Activated T-cell treated with anti-CD3 and anti-CD28 coated beads, Interleukin-2, amount 50 U/mL, for 48 hours (primary cell): ENCODE results near the gene C2orf68.
"Not testable (repeated sequence)": the region's sequence is repeated elsewhere in the genome, so short reads cannot be mapped to it uniquely, and the experiment has no call there.

Experiments
- DNase-seq, 2 experiments: peaks; one replicate each; pipeline ENCODE4 v3.0.0-alpha.2; 2020

C2orf68 gene

DNA sequence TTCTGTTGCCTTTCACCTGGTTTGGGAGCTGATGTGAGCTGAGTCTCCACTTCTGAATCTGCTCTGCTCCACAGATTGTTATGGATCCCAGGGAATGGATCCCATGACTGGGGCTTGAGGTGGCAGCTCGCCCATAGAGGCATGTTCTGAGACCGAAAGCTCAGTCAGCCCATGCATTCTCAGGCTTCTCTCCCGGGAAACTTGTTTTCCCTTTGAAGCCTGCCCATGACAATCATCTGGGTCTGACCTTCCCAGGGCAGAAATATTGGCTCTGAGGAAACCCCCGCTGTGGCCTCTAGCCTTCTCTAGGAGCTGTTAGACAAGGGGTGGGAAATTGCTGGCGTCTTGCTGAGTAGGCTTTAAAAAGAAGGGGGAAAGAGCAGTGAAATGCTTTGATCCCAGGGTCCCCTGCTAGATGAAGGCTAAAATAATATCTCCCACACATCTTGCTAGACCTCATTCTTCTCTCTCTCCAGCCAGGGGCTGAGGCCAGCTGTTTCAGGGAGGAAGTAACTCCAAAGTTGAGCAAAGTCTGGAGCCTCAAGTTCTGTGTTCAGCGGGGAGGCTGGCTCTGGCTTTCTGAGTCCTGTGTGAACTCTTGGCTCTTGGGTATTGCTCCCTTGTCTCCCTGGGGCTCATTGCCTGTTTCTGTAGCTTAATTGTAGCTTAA lies 32.5 kb downstream of the C2orf68 start:
- DNase-seq: no peak

DNA sequence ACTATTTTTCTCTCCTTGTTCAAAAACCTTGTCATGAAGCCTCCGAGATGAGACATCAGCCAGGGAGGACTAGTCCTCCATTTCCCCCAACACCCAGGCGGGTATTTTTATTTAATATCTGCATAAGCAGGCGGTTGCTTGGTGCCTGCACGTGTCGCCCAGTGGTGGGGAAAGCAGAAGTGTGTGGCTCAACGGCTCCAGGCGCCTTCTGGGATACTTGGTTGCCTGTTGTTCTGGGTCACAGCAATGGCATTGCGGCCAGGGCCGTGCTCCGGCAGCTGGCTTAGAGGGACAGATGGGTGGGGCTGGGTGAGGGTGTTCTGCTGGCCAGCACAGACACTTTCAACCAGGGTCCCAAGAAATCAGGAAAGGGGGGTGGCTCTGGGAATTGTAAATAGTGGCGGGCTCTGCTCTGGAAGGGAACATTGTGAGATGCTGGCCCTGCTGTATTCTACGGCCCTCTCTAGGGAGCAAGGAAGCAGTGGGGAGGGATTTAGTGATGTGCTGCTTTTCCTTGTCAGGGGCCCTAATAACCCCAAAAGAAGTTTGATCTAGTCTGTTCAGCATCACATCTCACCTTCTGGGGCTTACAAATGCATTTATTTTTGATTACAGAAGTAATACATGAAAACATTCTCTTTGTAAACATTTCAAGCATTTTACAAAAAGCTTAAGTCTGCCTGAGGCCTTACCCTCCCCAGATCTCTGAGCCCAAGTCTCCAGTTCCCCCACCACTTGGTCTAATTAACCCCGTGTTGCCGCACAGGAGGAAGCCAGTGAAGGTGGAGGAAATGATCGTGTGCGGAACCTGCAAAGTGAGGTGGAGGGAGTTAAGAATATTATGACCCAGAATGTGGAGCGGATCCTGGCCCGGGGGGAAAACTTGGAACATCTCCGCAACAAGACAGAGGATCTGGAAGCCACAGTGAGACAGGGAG lies 33.4 kb downstream of the C2orf68 start:
- DNase-seq: peak; percentile 40 to 48

DNA sequence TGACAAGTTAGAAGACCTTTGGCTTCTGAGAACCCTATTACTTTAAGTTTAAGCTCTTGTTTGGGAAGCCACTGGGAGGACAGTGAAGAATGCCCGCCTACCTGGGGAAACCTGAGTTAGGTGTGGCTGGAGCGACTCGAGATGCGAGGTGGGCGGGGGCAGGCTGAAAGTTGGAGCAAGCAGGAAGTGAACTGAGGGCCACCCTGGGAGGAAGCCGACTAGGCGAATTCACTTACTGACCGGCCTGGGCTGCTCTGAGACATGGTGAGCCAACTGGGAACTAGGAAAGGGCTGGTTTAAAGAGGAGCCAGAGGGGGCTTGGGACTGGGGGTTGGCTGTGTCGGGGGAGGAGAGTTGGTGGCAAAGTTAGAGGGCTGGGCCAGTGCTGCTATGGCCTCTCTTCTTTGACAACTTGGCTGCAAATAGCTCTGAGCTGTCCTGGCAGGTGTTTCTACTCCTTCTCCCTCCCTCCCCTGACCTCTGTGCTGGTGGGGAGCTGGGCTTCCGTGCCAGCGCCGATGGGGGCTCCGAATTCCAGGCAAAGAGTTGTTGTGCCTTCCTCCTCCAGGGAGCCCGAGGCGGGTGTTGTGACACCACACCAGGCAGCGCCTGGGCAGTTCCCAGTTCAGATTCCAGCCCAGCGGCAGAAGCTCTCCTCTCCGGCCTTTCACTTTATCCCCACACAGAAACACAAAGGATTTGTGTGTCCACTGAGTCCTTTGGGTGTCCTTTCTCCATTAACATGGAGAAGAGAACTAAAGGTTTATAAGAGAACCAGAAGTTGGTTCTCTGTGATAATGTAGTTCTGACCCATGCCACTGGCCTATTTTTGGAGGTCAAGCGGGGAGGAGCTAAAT lies 34.3 kb downstream of the C2orf68 start, which contains the start of gene VAMP8:
Gene VAMP8, plus strand, starts transcription at position 201 of the 857 bp plus-strand sequence. Its CDS starts 61 bp downstream, at position 262.
- peak; percentile 73 to 79 for DNase-seq

DNA sequence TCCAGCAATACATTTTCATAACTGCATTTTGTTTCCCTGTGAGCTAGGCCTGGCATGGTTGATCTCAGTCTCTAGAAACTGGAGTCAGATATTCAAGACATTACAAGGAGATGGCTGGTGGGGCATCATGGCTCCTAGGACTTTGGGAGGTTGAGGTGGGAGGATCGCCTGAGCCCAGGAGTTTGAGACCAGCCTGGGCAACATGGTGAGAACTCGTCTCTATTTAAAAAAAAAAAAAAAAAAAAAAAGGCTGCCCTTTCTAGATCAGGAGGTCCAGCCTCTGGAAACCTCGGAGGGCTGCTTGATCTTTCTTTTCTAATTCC lies 34.8 kb downstream of the C2orf68 start:
- DNase-seq: no peak

DNA sequence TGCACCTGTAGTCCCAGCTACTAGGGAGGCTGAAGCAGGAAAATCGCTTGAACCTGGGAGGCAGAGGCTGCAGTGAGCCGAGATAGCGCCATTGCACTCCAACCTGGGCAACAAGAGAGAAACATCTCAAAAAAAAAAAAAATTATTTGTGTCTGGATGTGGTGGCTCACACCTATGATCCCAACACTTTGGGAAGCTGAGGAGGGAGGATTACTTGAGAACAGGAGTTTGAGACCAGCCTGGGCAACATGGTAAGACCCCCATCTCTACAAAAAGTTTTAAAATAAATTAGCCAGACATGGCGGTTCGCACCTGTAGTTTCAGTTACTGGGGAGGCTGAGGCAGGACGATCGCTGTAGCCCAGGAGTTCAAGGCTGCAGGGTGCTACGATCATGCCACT lies 36.1 kb downstream of the C2orf68 start:
- no peak for DNase-seq

DNA sequence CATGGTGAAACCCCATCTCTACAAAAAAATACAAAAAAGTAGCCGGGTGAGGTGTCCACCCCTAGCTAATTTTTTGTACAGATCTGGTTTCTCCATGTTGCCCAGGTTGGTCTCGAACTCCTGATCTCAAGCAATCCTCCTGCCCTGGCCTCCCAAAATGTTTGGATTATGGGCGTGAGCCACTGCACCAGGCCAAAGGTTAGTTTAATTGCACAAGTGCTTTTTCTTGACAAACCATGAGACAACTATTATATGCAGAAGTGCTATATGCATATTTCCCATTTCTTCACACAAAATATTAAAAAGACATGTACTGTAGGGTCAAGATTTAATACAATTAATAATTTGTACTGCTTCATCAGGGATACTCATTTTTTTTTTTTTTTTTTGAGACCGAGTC lies 45.6 kb downstream of the C2orf68 start:
- no peak for DNase-seq

DNA sequence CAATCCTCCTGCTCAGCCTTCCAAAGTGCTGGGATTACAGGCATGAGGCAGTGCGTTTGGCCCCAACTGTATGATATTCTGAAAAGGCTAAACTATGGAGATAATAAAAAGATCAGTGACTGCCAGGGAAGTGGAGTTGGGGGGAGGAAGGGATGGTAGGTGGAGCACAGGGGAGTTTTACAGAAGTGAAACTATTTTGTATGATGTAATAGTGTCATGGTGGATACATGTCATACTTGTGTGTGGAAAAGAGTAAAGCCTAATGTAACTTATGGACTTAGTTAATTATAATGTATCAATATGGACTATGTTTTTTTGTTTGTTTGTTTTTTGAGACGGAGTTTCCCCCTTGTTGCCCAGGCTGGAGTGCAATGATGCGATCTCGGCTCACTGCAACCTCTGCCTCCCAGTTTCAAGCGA lies 47.7 kb downstream of the C2orf68 start:
- no peak for DNase-seq

DNA sequence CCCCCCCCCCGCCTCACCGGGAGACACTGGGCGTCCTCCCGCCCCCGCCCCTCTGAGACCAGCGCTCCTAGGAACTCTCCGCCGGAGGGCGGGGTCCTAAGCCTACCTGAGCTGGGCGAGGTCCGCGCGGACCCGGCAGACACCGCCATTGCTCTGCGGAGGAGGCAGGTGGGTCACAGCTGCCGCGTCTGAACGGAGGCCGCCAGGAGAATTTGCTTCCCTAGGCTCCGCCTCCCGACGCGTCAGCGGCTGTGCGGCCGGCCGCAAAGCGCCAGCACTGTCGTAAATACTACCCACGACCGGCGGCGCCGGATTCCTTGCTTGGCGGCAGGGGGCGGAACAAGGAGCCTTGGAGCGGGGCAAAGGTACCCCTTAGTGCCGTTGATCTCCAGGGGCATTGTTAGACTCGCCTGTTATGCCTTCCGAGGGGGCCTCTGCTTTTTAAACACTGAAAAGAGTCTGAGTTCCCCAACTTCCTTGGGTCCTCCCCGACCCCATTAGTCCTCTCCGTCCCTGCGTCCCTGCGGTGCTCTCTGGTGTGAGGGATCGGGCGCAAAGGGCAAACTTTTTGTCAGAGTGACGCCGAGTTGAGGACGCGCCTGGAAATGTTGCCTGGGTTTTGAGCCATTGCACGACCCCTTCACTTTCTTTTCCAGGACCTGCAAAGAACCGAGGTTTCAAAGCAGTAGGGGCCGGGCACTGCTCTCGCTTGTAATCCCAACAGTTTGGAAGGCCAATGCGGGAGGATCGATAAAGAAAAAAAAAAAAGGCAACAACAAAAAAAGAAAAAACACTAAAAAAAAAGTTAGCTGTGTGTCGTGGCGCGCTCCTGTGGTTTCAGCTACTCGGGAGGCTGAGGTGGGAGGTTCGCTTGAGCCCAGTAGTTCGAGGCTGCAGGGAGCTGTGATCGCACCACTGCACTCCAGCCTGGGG lies 50.3 kb downstream of the C2orf68 start, which contains the start of gene GGCX:
Gene GGCX, minus strand, starts transcription at position 214 of the 933 bp plus-strand sequence. Its CDS starts 65 bp downstream, at position 149.
- DNase-seq: peak; percentile 97 to 98

DNA sequence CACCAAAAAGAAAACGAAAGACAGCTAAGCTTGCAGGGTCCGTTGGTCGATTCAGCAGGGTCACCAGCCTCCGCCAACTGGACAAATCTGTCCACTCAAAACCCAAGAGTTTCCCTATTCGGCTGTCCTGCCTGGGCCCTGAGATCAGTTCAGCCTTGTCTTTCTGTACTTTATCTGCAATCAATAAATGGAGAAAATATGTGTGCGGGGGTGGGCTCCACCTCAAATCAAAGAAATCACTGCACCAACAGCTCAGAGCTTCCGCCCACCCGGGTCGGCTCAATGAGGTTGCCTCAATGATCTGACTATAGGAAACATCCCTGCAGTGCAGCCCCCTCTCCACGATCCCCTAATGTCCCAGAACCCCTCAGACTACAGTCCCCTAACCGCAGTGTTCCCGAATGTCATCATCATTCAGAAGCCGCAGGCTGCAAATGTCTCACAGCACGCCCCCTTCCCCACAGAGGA lies 51.0 kb downstream of the C2orf68 start:
- DNase-seq: no peak

DNA sequence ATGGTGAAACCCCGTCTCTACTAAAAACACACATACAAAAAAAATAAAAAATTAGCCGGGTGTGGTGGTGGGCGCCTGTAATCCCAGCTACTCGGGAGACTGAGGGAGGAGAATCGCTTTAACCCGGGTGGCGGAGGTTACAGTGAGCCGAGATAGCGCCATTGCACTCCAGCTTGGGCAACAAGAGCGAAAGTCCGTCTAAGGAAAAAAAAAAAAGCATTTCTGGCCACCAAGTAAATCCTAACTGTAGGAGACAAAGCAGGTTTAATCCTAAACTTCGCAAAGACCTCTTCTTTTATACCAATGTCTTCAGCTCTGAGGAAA lies 51.5 kb downstream of the C2orf68 start:
- not testable (repeated sequence) for DNase-seq

DNA sequence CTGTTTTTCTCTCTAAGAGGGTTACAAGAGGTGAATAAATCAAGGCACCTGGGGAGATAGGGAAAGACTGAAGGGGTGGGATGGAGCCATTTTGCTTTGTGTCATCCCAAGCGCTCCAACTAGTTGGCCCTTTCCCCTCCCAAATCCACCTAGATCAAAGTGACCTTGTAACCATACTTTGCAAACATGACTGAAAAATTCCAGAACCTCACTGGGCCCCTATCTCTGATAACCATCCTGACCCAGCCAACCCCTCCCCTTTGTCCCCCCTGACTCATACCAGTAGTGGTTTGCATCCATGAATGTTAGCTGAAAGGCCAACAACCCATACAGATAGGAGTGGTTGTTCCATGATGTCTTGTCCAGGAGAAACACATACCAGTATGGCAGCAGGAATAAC lies 53.7 kb downstream of the C2orf68 start:
- DNase-seq: no peak

DNA sequence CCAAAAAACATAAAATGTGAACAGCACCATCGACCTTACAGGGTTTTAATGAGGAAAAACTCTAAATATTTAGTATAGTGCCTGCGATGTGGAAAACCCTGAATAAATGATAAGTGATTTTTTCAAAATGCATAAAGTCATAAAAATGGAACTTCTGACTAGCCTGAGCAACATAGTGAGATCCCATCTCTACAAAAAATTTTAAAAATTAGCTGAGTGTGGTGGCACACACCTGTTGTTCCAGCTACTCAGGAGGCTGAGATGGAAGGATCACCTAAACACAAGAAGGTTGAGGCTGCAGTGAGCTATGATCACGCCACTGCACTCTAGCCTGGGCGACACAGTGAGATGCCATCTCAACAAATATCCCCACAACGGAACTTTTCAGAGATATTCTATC lies 54.7 kb downstream of the C2orf68 start:
- no peak for DNase-seq
